GM21576 (cell line): Measurements from ENCODE around the gene HSF4.

Experiments
- ATAC-seq: cut with Tn5 transposase; IDR thresholded peaks from one replicate; pipeline ENCODE4 v1.9.1; 2021; ENCODE audit warnings: mild to moderate bottlenecking, moderate library complexity; ENCODE audit not compliant: unreplicated experiment

Gene HSF4

DNA sequence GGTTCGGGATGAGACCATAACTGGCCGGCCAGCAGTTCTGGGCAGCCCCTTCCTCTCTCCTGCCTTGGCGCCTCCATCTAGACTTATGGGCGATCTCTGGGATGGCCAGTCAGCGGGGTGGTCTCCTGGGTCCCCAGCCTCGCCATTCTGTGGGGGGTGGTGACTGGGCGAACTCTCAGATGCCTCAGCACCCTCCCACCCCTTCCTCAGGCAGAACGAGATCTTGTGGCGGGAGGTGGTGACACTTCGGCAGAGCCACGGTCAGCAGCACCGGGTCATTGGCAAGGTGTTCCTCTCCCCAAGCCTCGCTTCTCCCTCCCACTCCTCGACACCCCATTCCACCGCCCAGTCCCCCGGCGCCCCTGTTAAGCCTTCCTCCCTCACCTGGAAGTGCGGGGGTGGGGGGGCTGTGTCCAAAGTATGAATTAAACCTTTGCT is 1.6 kb downstream of the HSF4 start:
- no peak for ATAC-seq

DNA sequence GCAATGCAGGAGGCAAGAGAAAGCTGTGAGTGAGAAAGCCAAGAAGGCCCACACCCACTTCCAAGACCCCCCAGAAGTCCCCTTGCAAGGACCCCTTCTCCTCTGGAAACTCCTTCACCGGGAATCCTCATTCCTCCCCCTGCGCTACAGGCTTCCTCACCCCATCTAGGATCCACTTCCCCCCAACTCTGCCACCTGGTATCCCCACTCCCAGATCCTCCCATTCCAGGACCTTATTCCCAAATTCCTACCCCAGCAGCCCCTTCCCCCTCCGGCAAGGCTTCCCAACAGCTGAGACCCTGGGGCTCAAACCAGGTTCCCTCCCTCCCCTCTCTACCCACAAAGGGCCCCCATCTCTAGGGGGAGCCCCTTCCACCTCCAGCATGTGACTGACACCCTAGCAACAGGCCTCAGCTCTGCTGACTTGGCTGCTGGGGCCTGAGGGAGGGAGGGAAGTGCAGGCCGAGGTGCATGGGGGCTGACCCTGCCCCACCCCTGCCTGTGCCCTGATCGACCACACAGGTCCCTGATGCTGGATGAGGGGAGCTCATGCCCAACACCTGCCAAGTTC is 2.1 kb downstream of the HSF4 start:
- no peak for ATAC-seq

DNA sequence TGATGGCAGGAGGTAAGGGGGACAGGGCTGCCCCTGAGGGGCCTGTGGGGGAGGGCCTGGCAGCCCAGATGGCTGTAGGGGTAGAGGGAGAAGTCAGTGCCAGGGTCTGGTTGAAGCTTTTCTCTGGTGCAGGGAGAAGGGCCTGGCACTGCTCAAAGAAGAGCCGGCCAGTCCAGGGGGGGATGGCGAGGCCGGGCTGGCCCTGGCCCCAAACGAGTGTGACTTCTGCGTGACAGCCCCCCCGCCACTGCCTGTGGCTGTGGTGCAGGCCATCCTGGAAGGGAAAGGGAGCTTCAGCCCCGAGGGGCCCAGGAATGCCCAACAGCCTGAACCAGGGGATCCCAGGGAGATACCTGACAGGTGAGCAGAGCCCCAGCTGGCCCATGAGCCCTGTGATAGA is 3.0 kb downstream of the HSF4 start:
- no peak for ATAC-seq

DNA sequence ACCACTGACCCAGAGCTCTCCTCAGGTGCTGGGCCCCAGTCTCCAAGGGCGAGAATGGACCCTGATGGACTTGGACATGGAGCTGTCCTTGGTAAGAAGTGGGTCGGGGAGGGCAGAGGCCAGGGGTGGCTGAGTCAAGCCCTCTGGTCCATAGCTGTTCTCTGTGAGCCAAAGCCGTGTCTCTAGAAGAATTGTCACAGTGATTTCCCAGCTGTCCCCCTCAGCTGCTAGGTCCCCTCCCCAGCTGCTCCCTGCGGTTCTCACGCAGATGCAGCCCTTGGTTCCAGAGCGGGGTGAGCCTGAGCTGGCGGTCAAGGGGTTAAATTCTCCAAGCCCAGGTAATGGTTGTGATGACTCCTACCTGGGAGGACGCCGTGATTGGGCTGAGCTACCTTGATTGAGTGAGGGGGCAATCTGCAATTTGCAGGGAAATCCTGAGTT is 4.5 kb downstream of the HSF4 start:
- no peak for ATAC-seq

DNA sequence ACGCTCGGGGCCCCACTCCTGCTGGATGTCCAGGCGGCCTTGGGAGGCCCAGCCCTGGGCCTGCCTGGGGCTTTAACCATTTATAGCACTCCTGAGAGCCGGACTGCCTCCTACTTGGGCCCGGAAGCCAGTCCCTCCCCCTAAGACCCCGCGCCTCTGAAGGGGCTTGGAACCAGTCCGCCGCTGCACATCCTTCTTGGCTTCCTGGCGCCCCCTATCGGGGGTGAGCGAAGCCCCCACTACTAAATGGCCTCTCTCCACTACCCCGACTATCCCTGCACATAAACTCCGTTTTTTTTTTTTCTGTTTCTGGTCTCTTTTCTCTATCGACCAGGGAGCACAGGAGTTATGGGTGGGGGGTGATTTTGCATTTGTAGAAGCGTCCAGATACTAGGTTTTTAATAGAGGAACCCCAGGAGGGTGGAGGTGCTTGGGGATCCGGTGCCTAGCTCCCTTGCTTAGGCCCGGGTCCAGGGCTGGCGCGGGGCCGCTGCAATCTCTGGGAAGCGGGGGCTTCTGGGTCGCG is 5.2 kb downstream of the HSF4 start:
- ATAC-seq, result no peak

DNA sequence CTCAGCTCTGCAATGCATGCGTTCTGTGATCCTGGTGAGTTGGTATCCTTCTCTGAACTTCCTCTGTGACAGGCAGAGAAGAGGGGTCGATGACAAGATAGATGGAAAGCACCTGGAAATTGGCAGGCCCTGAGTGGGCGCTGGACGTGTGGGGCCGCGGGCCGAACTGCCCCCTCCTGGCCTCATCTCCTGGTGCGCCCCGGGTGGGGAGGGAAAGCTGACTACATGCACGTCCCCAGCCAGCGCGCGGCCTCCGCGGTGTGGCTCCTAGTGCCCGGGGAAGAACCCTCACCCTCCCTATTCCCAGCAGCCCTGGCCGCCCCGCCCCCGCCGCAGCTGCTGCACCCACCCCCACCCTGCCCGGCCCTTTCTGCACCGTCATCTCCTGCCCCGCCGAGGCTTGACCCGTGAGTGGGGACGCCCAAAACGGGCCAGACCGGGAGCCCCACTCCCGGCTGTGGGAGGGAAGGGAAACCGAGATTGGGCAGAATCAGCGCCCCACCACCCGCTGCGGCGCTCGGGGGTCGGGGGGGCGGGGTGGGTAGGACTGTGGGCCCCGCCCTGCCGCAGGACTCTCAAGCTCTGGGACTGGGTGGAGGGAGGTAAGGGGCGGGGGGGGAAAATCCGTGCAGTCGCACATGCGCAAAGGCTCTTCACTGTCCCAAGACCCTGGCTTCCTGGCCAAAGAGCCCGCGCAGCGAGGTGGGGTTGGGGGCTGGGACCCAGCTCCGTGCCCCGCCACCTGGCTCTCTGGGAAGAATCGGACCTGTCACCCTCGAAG is 5.8 kb downstream of the HSF4 start, which contains the start of gene NOL3:
Gene NOL3, plus strand, starts transcription at position 371 of the 781 bp plus-strand sequence.
- ATAC-seq, result peak; percentile 47

DNA sequence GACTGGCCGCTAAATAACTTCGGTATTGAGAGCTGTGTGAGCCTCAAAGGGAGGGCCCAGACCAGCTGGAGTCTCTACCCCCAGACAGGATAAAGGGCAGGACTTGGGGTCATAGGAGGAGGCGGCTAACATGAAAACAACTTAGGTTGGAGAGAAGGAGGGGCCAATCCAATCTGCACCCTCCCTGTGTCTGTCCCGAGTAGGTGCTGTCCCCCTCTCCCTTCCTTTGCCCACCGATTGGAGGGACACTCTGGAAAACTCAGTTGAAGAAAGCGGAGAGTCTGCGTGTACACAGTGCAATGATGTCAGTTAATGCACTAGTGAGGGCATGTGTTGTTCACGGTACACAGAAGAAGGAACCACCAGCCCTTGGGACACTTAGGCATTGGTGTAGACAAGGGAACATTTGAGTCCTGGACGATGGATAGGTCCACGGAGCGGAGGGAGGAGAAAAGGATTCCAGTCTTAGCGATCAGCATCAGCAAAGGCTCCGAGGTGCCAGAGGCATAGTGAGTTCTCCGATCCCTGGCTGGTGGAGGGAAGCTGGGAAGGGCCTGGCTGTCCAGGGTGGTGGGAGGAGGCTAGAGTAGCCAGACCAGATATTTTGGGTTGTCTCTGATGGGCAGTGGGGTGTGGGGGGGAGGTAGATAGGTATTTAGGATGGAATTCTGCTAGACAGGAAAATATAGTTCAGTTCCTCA is 6.6 kb downstream of the HSF4 start:
- ATAC-seq, result no peak

DNA sequence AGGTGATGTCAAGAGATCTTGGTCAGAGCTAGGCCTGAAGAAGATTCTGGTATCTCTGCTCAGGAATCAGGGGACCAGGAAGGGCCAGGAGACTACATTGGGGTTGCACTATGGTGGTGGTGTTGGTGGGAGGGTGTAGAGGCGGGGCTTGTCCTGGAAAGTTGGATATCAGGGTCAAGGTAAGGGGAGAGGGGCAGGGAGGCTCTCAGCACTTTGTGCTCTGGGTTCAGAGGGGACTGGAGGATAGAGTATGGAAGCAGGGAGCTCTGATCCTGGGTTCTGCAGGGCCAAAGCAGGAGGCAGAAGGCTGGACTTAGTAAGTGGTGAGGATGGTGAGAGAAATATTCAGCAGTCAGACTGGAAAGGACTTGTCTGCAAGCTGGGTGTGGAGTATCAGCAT is 8.8 kb downstream of the HSF4 start:
- ATAC-seq, result no peak

DNA sequence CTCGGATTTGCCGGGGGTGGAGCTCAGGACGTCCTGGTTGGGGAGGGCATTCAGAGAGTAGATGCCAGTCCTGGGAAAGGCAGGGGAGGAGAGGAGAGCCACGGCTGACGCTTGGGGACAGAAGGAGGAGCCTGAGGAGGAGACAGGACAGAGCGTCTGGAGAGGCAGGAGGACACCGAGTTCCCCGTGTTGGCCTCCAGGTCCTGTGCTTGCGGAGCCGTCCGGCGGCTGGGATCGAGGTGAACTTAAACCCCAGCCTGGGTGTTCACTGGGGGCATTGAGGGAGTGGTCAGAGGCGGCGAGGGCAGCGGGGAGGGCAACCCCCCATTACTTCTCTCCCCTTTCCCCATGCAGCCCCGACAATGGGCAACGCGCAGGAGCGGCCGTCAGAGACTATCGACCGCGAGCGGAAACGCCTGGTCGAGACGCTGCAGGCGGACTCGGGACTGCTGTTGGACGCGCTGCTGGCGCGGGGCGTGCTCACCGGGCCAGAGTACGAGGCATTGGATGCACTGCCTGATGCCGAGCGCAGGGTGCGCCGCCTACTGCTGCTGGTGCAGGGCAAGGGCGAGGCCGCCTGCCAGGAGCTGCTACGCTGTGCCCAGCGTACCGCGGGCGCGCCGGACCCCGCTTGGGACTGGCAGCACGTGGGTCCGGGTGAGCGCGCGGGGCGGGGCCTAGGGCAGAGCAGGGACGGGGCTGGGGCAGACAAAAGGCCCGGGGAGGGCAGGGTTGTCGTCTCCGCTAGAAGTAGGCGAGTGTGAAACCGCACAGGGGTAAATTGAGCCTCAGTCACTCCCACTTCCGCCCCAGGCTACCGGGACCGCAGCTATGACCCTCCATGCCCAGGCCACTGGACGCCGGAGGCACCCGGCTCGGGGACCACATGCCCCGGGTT is 9.5 kb downstream of the HSF4 start:
- peak; percentile 34 for ATAC-seq

DNA sequence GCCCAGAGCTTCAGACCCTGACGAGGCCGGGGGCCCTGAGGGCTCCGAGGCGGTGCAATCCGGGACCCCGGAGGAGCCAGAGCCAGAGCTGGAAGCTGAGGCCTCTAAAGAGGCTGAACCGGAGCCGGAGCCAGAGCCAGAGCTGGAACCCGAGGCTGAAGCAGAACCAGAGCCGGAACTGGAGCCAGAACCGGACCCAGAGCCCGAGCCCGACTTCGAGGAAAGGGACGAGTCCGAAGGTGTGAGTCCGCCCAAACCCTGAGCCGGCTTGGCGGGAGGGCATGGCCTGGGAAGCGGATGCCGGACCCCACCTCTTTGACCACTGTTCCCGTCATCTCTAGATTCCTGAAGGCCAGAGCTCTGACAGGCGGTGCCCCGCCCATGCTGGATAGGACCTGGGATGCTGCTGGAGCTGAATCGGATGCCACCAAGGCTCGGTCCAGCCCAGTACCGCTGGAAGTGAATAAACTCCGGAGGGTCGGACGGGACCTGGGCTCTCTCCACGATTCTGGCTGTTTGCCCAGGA is 10.2 kb downstream of the HSF4 start:
- no peak for ATAC-seq

DNA sequence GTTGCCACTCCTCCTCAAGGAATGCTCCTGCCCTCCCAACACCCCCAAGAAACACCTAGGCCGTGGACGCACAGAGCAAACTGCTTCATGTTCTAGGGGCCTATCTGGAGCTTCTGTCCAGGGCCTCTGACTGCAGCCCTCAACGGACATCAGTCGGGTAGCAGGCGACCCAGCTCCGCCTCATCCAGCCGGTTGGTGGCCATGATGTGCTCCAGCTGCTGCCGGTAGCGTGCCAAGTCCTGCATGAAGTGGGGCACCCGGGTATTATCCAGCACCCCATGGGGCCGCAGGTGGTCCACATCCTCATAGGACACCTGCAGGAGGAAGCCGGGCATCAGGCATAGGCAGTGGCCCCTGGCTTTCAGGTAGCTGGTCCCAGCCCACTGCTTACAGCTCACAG is 12.1 kb downstream of the HSF4 start:
- no peak for ATAC-seq

DNA sequence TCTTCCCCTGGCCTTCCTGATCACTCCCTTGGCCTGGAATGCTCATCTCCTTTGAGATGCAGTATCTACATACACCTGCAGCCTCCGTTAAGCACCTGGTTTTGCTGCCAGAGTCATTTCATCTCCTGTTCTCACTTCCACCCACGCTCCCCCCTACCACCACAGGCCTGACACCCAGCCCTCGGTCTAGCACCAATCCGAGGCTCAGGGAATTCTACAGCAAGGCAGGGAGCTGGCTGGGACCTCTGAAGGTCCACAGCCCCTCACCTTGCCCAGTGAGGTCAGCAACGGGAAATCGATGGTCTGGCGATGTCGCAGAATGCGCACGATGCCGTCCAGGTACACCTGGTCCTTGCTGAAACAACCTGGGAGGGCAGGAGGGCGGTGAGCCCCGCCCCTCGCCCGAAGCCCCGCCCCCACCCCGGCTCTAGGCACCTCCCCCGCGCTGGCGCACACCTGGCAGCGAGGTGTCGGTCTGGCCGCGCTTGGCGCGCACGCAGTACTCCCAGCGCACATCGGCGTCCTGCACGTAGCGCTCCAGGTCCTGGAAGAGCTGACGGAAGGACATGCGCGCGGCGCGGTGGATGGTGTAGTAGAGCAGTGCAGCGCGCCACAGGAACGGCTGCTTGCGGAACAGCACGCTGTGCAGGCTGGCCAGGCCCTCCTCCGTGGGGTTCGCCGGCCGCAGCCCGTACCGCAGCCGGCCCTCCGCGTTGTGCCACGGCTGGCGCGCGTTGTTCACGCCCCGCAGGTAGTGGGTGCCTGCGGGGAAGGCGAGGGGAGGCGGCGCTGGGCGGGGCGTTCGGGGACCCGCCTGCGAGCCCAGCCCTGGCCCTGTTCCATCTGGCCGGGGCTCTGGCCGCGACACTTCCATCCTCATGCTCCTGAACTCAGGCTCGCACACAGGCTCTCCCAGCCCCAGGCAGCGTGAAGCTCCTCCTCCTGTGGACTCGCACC is 13.5 kb downstream of the HSF4 start:
- ATAC-seq, result no peak

DNA sequence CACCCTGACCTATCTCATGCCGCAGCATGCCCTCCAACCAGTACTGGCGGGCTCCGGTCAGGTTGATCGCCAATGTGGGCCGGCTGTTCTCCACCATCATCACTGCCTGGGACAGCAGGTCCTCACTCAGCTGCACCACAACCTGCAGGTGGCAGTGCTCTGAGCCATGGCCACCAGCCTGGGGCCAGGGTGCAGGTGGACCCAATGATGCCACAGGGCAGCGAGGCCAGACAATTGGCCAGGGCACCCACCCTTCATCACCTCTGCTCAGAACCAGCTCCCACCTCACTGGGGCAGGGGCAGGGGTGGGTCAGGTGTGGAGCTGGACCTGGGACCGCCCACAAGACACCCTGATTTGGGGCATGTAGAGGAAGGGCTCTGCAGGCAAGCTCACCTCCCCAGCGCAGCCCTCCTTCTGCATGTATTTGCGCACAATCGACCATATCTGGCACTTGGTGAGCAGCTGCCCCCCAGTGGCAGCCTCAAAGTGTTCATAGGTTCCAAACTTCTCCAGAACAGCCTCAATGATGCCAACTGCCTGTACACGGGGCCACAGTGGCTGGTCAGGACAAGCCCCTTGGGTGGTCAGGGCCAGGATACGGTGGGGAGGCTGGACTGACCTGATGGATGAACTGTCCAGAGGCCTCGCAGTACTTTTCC is 15.0 kb downstream of the HSF4 start:
- no peak for ATAC-seq

DNA sequence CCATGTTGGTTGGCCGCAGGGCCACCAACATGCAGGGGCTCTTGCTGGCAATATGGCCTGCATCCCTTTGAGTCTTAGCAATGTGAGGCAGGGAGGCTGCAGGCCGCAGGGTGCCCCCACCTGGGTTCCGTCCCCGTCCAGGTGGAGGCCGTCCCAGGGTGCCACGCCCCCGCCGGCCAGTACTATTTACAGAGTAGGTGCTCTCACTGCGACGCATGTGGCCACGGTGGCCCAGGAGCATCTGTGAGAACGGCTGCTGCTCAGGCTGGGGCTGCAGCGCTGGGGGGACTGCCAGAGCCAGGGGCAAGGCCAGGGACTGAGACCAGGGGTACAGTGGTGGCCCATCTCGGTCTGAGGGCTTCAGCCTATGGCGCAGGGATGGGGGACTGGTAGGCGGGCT is 15.6 kb downstream of the HSF4 start:
- no peak for ATAC-seq

DNA sequence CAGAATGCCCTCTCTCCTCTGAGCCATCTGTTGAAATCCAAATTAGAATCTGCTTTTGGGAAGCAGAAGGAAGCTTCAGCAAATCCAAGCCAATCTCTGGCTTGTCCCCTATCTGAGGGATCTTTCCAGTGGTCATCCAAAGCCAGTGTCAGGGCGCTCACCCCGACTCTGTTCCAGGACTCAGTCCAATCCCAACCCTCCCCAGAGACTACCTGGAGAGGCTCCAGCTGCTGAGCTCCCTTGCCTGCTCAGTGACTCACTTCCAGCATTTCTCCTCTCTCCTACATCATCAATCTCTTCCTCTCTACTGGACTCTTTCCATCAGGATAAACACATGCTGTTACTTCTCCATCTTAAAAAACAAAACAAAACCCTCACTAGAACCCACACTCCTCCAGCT is 16.8 kb downstream of the HSF4 start:
- ATAC-seq, result no peak

DNA sequence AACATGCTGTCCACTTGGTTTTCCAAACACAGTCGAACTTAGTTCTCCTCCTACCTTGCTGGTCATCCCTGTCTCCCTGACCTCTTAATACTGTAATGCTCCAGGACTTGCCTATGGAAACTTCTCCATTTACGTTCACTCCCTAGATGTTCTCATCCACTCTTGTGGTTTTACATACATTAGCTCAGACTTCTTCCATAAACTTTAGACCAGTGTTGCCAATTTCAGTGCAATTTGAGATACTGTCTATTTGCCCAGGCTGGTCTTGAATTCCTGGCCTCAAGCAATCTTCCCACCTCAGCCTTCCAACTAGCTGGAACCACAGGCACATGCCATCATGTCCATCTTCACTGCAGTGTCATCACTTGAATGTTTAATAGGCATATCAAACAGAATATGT is 17.7 kb downstream of the HSF4 start:
- ATAC-seq, result no peak

DNA sequence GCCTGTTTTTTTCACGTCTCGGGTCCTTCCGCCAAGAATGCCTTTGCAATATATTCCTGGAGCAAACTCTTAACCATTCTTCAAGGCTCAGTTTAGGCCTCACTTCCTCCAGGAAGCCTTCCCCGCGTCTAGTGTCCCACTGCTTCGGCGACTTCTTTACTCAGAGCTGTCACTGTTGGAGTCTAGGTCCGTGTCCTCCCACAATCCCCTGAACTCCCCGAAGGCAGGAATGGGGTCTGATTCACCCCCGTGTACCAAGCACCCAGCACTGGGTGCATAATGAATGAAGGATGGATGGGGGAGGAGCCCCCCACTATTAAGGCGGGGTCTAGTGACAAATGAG is 18.7 kb downstream of the HSF4 start:
- ATAC-seq, result peak; percentile 1

DNA sequence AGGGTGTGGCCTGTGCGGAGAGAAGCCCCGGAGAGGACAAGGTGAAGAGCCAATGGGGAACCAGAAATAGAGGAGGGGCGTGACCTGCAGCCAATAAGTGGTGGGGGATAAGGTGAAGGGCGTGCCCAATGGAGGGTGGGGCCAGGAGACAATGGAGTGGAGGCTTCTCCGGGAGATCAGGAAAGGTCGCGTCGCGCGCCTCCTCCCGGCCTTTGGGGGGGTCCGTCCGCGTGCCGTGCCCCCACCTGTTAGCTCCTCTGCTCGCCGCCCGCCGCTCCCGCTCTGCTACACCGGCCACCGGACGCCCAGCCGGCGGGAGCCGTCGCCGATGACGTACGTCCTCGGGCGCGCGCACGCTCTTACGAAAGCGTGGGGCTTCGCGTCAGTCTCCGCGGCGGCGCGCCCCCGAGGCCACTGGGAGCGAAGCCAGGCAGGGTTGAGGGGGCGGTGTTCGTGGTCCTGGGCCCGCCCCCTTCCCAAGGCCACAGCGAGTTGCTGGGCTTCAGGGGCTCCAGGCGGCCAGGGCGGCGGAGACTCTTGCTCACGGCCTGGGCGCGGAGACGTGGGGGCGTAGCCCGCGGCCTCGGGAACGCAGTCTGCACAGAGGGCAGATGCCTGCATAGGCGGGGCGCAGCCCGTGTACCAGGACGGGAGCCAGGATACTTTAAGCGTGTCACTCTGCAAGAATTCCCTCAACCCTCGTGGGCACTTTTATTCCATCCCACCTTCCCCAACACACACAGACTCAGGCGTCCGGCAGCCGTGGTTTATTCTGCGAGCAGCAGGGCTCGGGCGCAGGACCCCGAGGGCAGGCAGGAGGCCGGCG is 19.3 kb downstream of the HSF4 start, which contains the start of gene MATCAP1:
Gene MATCAP1, minus strand, starts transcription at position 337 of the 826 bp plus-strand sequence. CDS start 3,353 bp downstream, outside the sequence.
- ATAC-seq, result peak; percentile 92
